H1 (cell line): Measurements from ENCODE around the gene EML1. TPM values are rescaled to one million over a fixed set of nuclear protein-coding genes. Genes with fewer than 3 reads are reported as not detected.

Experiments
- CTCF ChIA-PET: fragments of 300-600 bp; sonication (Branson Sonifier 250); formaldehyde crosslinking; loops from one replicate; lab custom pipeline; 2021; ENCODE audit not compliant: partially characterized antibody; lab: Charles Lee
- POLR2A ChIA-PET: fragments of 300-600 bp; sonication (Branson Sonifier 250); formaldehyde crosslinking; loops from one replicate; lab custom pipeline; 2021; ENCODE audit warnings: inconsistent platforms; ENCODE audit not compliant: partially characterized antibody; lab: Charles Lee
- DNase-seq, 2 experiments: peaks; one replicate each; pipeline versions ENCODE4 v3.0.0 to v3.0.0-alpha.2; 2010 to 2022; ENCODE audit warnings: low spot score in 2 of 2, low read depth in 1 of 2, mixed read lengths in 1 of 2
- FAIRE-seq: peaks from 2 replicates; lab custom pipeline; 2011; peaks lifted over from hg19 to GRCh38; lab: Jason Lieb, UNC
- H2AFZ ChIP-seq: 2 replicates; pipeline ENCODE4 v1.8.1; 2012; ENCODE audit warnings: low read length, inconsistent platforms
- H2AK5ac ChIP-seq: 2 replicates; pipeline ENCODE4 v1.6.1; 2013; ENCODE audit warnings: low read depth, low read length
- H2BK120ac ChIP-seq: replicated peaks from 2 replicates; pipeline ENCODE3; 2013; ENCODE audit warnings: low read depth, low read length, inconsistent platforms
- H2BK12ac ChIP-seq: 2 replicates; pipeline ENCODE4 v1.6.1; 2013; ENCODE audit warnings: low read depth, low read length
- H2BK15ac ChIP-seq: 2 replicates; pipeline ENCODE4 v1.6.1; 2013; ENCODE audit warnings: low read length
- H2BK20ac ChIP-seq: 2 replicates; pipeline ENCODE4 v1.6.1; 2013; ENCODE audit warnings: low read length
- H2BK5ac ChIP-seq: 2 replicates; pipeline ENCODE4 v1.6.1; 2013; ENCODE audit warnings: low read depth, low read length
- H3K14ac ChIP-seq: 2 replicates; pipeline ENCODE4 v1.6.1; 2013; ENCODE audit warnings: inconsistent platforms; ENCODE audit not compliant: insufficient read length
- H3K18ac ChIP-seq: 2 replicates; pipeline ENCODE4 v1.6.1; 2013; ENCODE audit warnings: low read length; ENCODE audit errors: extremely low read depth
- H3K23ac ChIP-seq: 2 replicates; pipeline ENCODE4 v1.6.1; 2013; ENCODE audit warnings: inconsistent platforms; ENCODE audit not compliant: insufficient read length
- H3K23me2 ChIP-seq: 2 replicates; pipeline ENCODE4 v1.6.1; 2013; ENCODE audit warnings: low read depth, low read length
- H3K27ac ChIP-seq: 2 replicates; pipeline ENCODE4 v1.6.1; 2011; ENCODE audit warnings: low read depth, low read length, inconsistent platforms
- H3K27me3 ChIP-seq, 4 experiments: replicated peaks in 1 of 4; 1 replicate in 1 of 4; 2 replicates in 3 of 4; pipeline versions ENCODE4 v1.6.1 to v1.8.1; 2011 to 2013; ENCODE audit warnings: low read length in 3 of 4, mild to moderate bottlenecking in 3 of 4, inconsistent platforms in 2 of 4, mixed read lengths in 2 of 4, moderate library complexity in 1 of 4; ENCODE audit not compliant: control insufficient read depth in 3 of 4, insufficient read depth in 3 of 4; ENCODE audit errors: extremely low read depth in 1 of 4
- H3K36me3 ChIP-seq, 4 experiments: 2 replicates each; pipeline versions ENCODE4 v1.6.1 to v1.8.1; 2011 to 2013; ENCODE audit warnings: mild to moderate bottlenecking in 4 of 4, low read length in 3 of 4, moderate library complexity in 2 of 4, control low read depth in 1 of 4, inconsistent platforms in 1 of 4; ENCODE audit not compliant: insufficient read depth in 4 of 4, control insufficient read depth in 2 of 4
- H3K4ac ChIP-seq: replicated peaks from 2 replicates; pipeline ENCODE3; 2013; ENCODE audit warnings: low read length, low read depth, mixed read lengths, inconsistent platforms; ENCODE audit not compliant: insufficient read length
- H3K4me1 ChIP-seq, 4 experiments: replicated peaks in 1 of 4; 1 replicate in 1 of 4; 2 replicates in 3 of 4; pipeline versions ENCODE4 v1.6.1 to v1.8.1; 2011 to 2013; ENCODE audit warnings: low read length in 3 of 4, inconsistent platforms in 2 of 4, mixed read lengths in 1 of 4; ENCODE audit not compliant: insufficient read depth in 4 of 4, control insufficient read depth in 3 of 4
- H3K4me2 ChIP-seq, 2 experiments: 2 replicates each; pipeline versions ENCODE4 v1.6.1 to v1.8.1; 2011 to 2013; ENCODE audit warnings: low read depth in 2 of 2, low read length in 2 of 2, control low read depth in 1 of 2, inconsistent platforms in 1 of 2, mild to moderate bottlenecking in 1 of 2; ENCODE audit not compliant: insufficient read depth in 1 of 2
- H3K4me3 ChIP-seq, 4 experiments: fragments of 200-600, 300-600 bp in 1 of 4; sonication (generic), shearing (Covaris generic), sonication (Bioruptor Twin) in 1 of 4; 2 replicates each; pipeline versions ENCODE4 v1.5.1 to v1.8.1; 2011 to 2016; ENCODE audit warnings: low read length in 4 of 4, low read depth in 3 of 4, control low read depth in 2 of 4, inconsistent platforms in 2 of 4, mild to moderate bottlenecking in 2 of 4, mixed read lengths in 1 of 4, moderate library complexity in 1 of 4; ENCODE audit not compliant: insufficient read depth in 2 of 4; ENCODE audit errors: extremely low read depth in 1 of 4
- H3K56ac ChIP-seq: replicated peaks from 2 replicates; pipeline ENCODE3; 2013; ENCODE audit warnings: low read depth, mild to moderate bottlenecking, mixed read lengths, low read length, inconsistent platforms; ENCODE audit not compliant: insufficient read length
- H3K79me1 ChIP-seq: 2 replicates; pipeline ENCODE4 v1.6.1; 2013; ENCODE audit warnings: low read depth, low read length, control low read depth
- H3K79me2 ChIP-seq, 2 experiments: 2 replicates each; pipeline versions ENCODE4 v1.6.1 to v1.8.1; 2012 to 2013; ENCODE audit warnings: low read length in 2 of 2, mild to moderate bottlenecking in 2 of 2, inconsistent platforms in 1 of 2; ENCODE audit not compliant: insufficient read depth in 2 of 2, control insufficient read depth in 1 of 2
- H3K9ac ChIP-seq, 4 experiments: replicated peaks in 1 of 4; 1 replicate in 1 of 4; 2 replicates in 3 of 4; pipeline versions ENCODE4 v1.6.1 to v1.8.1; 2011 to 2013; ENCODE audit warnings: low read depth in 3 of 4, low read length in 3 of 4, control low read depth in 2 of 4, mild to moderate bottlenecking in 2 of 4, moderate library complexity in 2 of 4, inconsistent platforms in 1 of 4; ENCODE audit errors: extremely low read depth in 1 of 4
- H3K9me3 ChIP-seq, 2 experiments: 2 replicates each; pipeline versions ENCODE4 v1.6.1 to v1.8.1; 2012 to 2013; ENCODE audit warnings: mild to moderate bottlenecking in 2 of 2, moderate library complexity in 2 of 2, control low read depth in 1 of 2, inconsistent platforms in 1 of 2, low read depth in 1 of 2, low read length in 1 of 2, mixed read lengths in 1 of 2; ENCODE audit not compliant: insufficient read depth in 2 of 2
- H4K20me1 ChIP-seq, 2 experiments: replicated peaks in 1 of 2; 2 replicates each; pipeline versions ENCODE3 to v1.8.1; 2011 to 2013; ENCODE audit warnings: inconsistent platforms in 2 of 2, low read length in 2 of 2, mild to moderate bottlenecking in 1 of 2; ENCODE audit not compliant: insufficient read depth in 2 of 2, control insufficient read depth in 1 of 2
- H4K5ac ChIP-seq: 2 replicates; pipeline ENCODE4 v1.6.1; 2013; ENCODE audit warnings: low read length, low read depth, mixed read lengths, inconsistent platforms; ENCODE audit not compliant: insufficient read length
- H4K8ac ChIP-seq: 2 replicates; pipeline ENCODE4 v1.8.0; 2013; ENCODE audit warnings: mild to moderate bottlenecking, moderate library complexity, low read length, inconsistent platforms; ENCODE audit not compliant: insufficient read depth; ENCODE audit errors: extremely low read depth
- H4K91ac ChIP-seq: replicated peaks from 2 replicates; pipeline ENCODE3; 2013; ENCODE audit warnings: low read length, mixed read lengths, inconsistent platforms; ENCODE audit not compliant: insufficient read length
- CBX8 ChIP-seq: fragments of 300-800, 300-1000 bp; sonication (generic); IDR thresholded peaks from 2 replicates; pipeline ENCODE4 v1.7.1; 2016; ENCODE audit warnings: low read depth, low read length, borderline replicate concordance
- CTBP2 ChIP-seq: IDR thresholded peaks from 2 replicates; pipeline ENCODE4 v1.7.0; 2011; ENCODE audit warnings: borderline replicate concordance, mild to moderate bottlenecking, moderate library complexity, mixed read lengths, low read length; ENCODE audit not compliant: insufficient read depth, insufficient read length
- GABPA ChIP-seq: IDR thresholded peaks from 2 replicates; pipeline ENCODE4 v1.6.1; 2011; ENCODE audit warnings: mild to moderate bottlenecking, low read length, moderate library complexity, borderline replicate concordance; ENCODE audit not compliant: insufficient read depth
- GTF2F1 ChIP-seq: IDR thresholded peaks from 2 replicates; pipeline ENCODE4 v1.6.1; 2012; ENCODE audit warnings: low read depth, low read length, improper control_type of control experiment, borderline replicate concordance
- HDAC6 ChIP-seq: IDR thresholded peaks from one replicate; pipeline ENCODE4 v1.7.1; 2012; ENCODE audit warnings: low read depth, mild to moderate bottlenecking, inconsistent platforms, low read length, moderate library complexity
- JUN ChIP-seq: IDR thresholded peaks from 2 replicates; pipeline ENCODE4 v1.6.1; 2011; ENCODE audit warnings: low read depth, mild to moderate bottlenecking, improper control_type of control experiment, low read length
- KDM5A ChIP-seq: fragments of 200-600 bp; IDR thresholded peaks from 2 replicates; pipeline ENCODE4 v1.7.1; 2012; ENCODE audit warnings: mild to moderate bottlenecking, low read length, inconsistent platforms, mixed read lengths
- MAFK ChIP-seq: IDR thresholded peaks from 2 replicates; pipeline ENCODE4 v1.6.1; 2012; ENCODE audit warnings: low read depth, mild to moderate bottlenecking, improper control_type of control experiment, low read length
- POLR2A ChIP-seq, 2 experiments: IDR thresholded peaks; 1 replicate in 1 of 2; 2 replicates in 1 of 2; pipeline ENCODE4 v1.6.1; 2011; ENCODE audit warnings: low read depth in 2 of 2, low read length in 2 of 2, mild to moderate bottlenecking in 2 of 2; ENCODE audit errors: control extremely low read depth in 1 of 2
- POLR2AphosphoS5 ChIP-seq: IDR thresholded peaks from 2 replicates; pipeline ENCODE4 v1.6.1; 2011; ENCODE audit warnings: low read depth, low read length
- RFX5 ChIP-seq: IDR thresholded peaks from 2 replicates; pipeline ENCODE4 v1.6.1; 2011; ENCODE audit warnings: low read depth, low read length, improper control_type of control experiment, borderline replicate concordance
- SP4 ChIP-seq: IDR thresholded peaks from 2 replicates; pipeline ENCODE4 v1.6.1; 2012; ENCODE audit warnings: low read length, inconsistent platforms
- TBP ChIP-seq: IDR thresholded peaks from 2 replicates; pipeline ENCODE4 v1.6.1; 2011; ENCODE audit warnings: low read depth, low read length, improper control_type of control experiment
- YY1 ChIP-seq: IDR thresholded peaks from 2 replicates; pipeline ENCODE4 v1.6.1; 2011; ENCODE audit warnings: low read depth, mild to moderate bottlenecking, low read length
- WGBS, 2 experiments: shearing (Covaris generic) in 1 of 2; methylation state at CpG; one replicate each; pipeline versions ENCODE4 v1.1.6 to v1.1.7; 2013 to 2015; ENCODE audit warnings: low lambda C conversion rate in 2 of 2, mixed read lengths in 2 of 2, inconsistent platforms in 1 of 2, low coverage in 1 of 2, missing lambda C conversion rate in 1 of 2; ENCODE audit not compliant: insufficient replicate concordance in 2 of 2, insufficient coverage in 1 of 2, insufficient read length in 1 of 2; ENCODE audit errors: extremely low coverage in 1 of 2, missing lambda C conversion rate in 1 of 2; 5-methylcytosine and 5-hydroxymethylcytosine counted together
- polyA plus RNA-seq, 7 experiments: library from polyadenylated mRNA; depleted of rRNA in 3 of 7; stranded (reverse) in 5 of 7; unstranded in 2 of 7; fragments of >200 nt in 5 of 7; fragments of 200-250 nt in 2 of 7; gene quantifications; 1 replicate in 5 of 7; 2 replicates in 1 of 7; 4 replicates in 1 of 7; pipeline versions ENCODE4 v1.2.1 to v1.2.3, GENCODE V29; 2011 to 2013; ENCODE audit warnings: missing spikeins in 2 of 7, mixed read lengths in 2 of 7
- total RNA-seq: library from RNA; stranded (reverse); fragmentation: NEBNext Ultra II Directional; extraction: Animal tissue kit (Norgen Biotek cat#: 25700); gene quantifications from 2 replicates; pipeline ENCODE4 v1.2.1, GENCODE V29; 2021

EML1 gene
- total and polyA plus RNA-seq, 2 of the 8 experiments (the other 6 are each of a cell fraction or from before 2014, with no cell fraction given), result 11.1 to 24.7 TPM

GRCh38 chr14:99941211-99941610 is 148.0 kb downstream of the EML1 start:
- FAIRE-seq, result no peak
- no peak overlapping the region for H4K5ac ChIP-seq

More at GRCh38 chr14:99941211-99941610, 148.0 kb downstream of the EML1 start:
- no peak overlapping the region for H2BK120ac ChIP-seq
- H3K4ac ChIP-seq, result no peak overlapping the region
- no peak overlapping the region for H3K4me3 ChIP-seq
- H3K14ac ChIP-seq, result no peak overlapping the region
- H3K23me2 ChIP-seq, result no peaks in the 10 kb centered on the region
- CTCF ChIA-PET, result no interaction called here
- peaks cover 0 to 2% of the 10 kb centered on the region in 2 experiments for H4K20me1 ChIP-seq
- no peak for DNase-seq
- H3K23ac ChIP-seq, result no peak overlapping the region
- H3K9ac ChIP-seq, result no peak overlapping the region
- H3K9me3 ChIP-seq, result no peaks in the 10 kb centered on the region
- TF ChIP-seq HDAC6, result no peak
- TF ChIP-seq MAFK, result no peak
- TF ChIP-seq GTF2F1, result no peak
- TF ChIP-seq CBX8, result no peak
- no peak for TF ChIP-seq CTBP2
- TF ChIP-seq POLR2A (IDR thresholded peaks at IDR 0.05; ENCODE audit: control extremely low read depth in 1 of 2, low read depth in 2 of 2, low read length in 2 of 2), result no peak
- no peak for TF ChIP-seq POLR2AphosphoS5
- no peak for TF ChIP-seq RFX5
- no peak for TF ChIP-seq GABPA
- no peak for TF ChIP-seq YY1
- TF ChIP-seq KDM5A, result no peak
- no peak for TF ChIP-seq TBP
- no peak for TF ChIP-seq SP4
- no peak for TF ChIP-seq JUN
- no peak overlapping the region for H2BK12ac ChIP-seq
- no peak overlapping the region for H2AFZ ChIP-seq
- H2BK15ac ChIP-seq, result no peak overlapping the region
- no peaks in the 10 kb centered on the region for H3K79me2 ChIP-seq
- 93% methylated on average over 1 of the region's 1 CpG; no CpG with 5 or more reads in 1 of the 2 experiments for WGBS, 2 experiments
- H2BK5ac ChIP-seq, result no peak overlapping the region
- H3K27me3 ChIP-seq, result 0 out of 7 replicates have a peak, but pooled peaks cover 0 to 2% (median 0%) of the 10 kb centered on the region in 4 experiments
- H3K4me2 ChIP-seq, result no peak overlapping the region
- no peak overlapping the region for H2AK5ac ChIP-seq
- POLR2A ChIA-PET, result no interaction called here
- H4K8ac ChIP-seq, result no peak overlapping the region
- H3K79me1 ChIP-seq, result no peaks in the 10 kb centered on the region
- H3K36me3 ChIP-seq, result peaks cover 0 to 17% (median 4%) of the 10 kb centered on the region in 4 experiments; a peak in 5 of 8 replicates
- no peak overlapping the region for H2BK20ac ChIP-seq
- H3K18ac ChIP-seq, result no peak overlapping the region
- peaks cover 0 to 3% (median 1%) of the 10 kb centered on the region in 4 experiments; a peak in 4 of 7 replicates for H3K4me1 ChIP-seq
- no peak overlapping the region for H3K27ac ChIP-seq
- no peak overlapping the region for H3K56ac ChIP-seq
- H4K91ac ChIP-seq, result no peak overlapping the region
